ENCODE data around the gene USP10.

Gene USP10

GRCh38 chr16:84699712-84700445 lies at the start of gene USP10:
TSS of gene USP10 (plus strand) at chr16:84700000. CDS start at chr16:84700091, 91 bp downstream.
- DNase-seq = peak; percentile 48

GRCh38 chr16:84650062-84650991 lies 49.5 kb upstream of the USP10 start:
- no peak for DNase-seq

- no peak for DNase-seq
These were observed 47.2 kb upstream of the USP10 start for GRCh38 chr16:84652566-84652965.

GRCh38 chr16:84654238-84654637 lies 45.6 kb upstream of the USP10 start:
- DNase-seq = no peak

- DNase-seq = no peak
These were observed 44.8 kb upstream of the USP10 start for GRCh38 chr16:84654998-84655397.

- no peak for DNase-seq
These were observed 43.2 kb upstream of the USP10 start for GRCh38 chr16:84656649-84657048.

GRCh38 chr16:84657229-84657837 lies 42.5 kb upstream of the USP10 start:
- DNase-seq = no peak

- no peak for DNase-seq
These were observed 41.1 kb upstream of the USP10 start for GRCh38 chr16:84658690-84659089.

- no peak for DNase-seq
These were observed 40.0 kb upstream of the USP10 start for GRCh38 chr16:84659656-84660300.

GRCh38 chr16:84660973-84661372 lies 38.8 kb upstream of the USP10 start:
- DNase-seq = no peak

- DNase-seq = no peak
These were observed 38.3 kb upstream of the USP10 start for GRCh38 chr16:84661418-84662060.

GRCh38 chr16:84662471-84662870 lies 37.3 kb upstream of the USP10 start:
- no peak for DNase-seq

GRCh38 chr16:84663433-84664101 lies 36.2 kb upstream of the USP10 start:
- no peak for DNase-seq

GRCh38 chr16:84665359-84665758 lies 34.4 kb upstream of the USP10 start:
- DNase-seq = no peak

- DNase-seq = no peak
These were observed 34.0 kb upstream of the USP10 start for GRCh38 chr16:84665843-84666242.

- DNase-seq = no peak
These were observed 32.0 kb upstream of the USP10 start for GRCh38 chr16:84667600-84668309.

- no peak for DNase-seq
These were observed 29.7 kb upstream of the USP10 start for GRCh38 chr16:84670063-84670462.

- peak; percentile 20 for DNase-seq
These were observed 27.3 kb upstream of the USP10 start for GRCh38 chr16:84672276-84673202.

GRCh38 chr16:84673203-84673535 lies 26.6 kb upstream of the USP10 start:
- DNase-seq = no peak

- no peak for DNase-seq
These were observed 26.2 kb upstream of the USP10 start for GRCh38 chr16:84673561-84673960.
